Astrocyte (in vitro differentiated cells and primary cell): ENCODE data around the gene IGSF21. TPM values are rescaled to one million over a fixed set of nuclear protein-coding genes. Genes with fewer than 3 reads are reported as not detected.

Experiments
- DNase-seq: peaks from one replicate; pipeline ENCODE4 v3.0.0-alpha.2; 2010; ENCODE audit warnings: low read depth
- FAIRE-seq: peaks from 2 replicates; lab custom pipeline; 2011; peaks lifted over from hg19 to GRCh38; lab: Jason Lieb, UNC
- H2AFZ ChIP-seq: 2 replicates; pipeline ENCODE4 v1.6.0; 2012; ENCODE audit warnings: low read depth, low read length, inconsistent platforms
- H3K27ac ChIP-seq: 2 replicates; pipeline ENCODE4 v1.5.1; 2011; ENCODE audit warnings: low read depth, low read length, inconsistent platforms
- H3K27me3 ChIP-seq: 2 replicates; pipeline ENCODE4 v1.6.0; 2011; ENCODE audit warnings: low read length, inconsistent platforms; ENCODE audit not compliant: insufficient read depth
- H3K36me3 ChIP-seq: 2 replicates; pipeline ENCODE4 v1.5.1; 2011; ENCODE audit warnings: low read length, inconsistent platforms; ENCODE audit not compliant: insufficient read depth
- H3K4me1 ChIP-seq: 2 replicates; pipeline ENCODE4 v1.5.1; 2011; ENCODE audit warnings: low read length, inconsistent platforms; ENCODE audit not compliant: insufficient read depth
- H3K4me2 ChIP-seq: 2 replicates; pipeline ENCODE4 v1.6.0; 2012; ENCODE audit warnings: low read length, inconsistent platforms
- H3K4me3 ChIP-seq: 2 replicates; pipeline ENCODE4 v1.5.1; 2011; ENCODE audit warnings: low read depth, mild to moderate bottlenecking, low read length, inconsistent platforms; ENCODE audit not compliant: insufficient read depth
- H3K79me2 ChIP-seq: 2 replicates; pipeline ENCODE4 v1.6.0; 2012; ENCODE audit warnings: mild to moderate bottlenecking, low read length, inconsistent platforms; ENCODE audit not compliant: insufficient read depth
- H3K9ac ChIP-seq: 2 replicates; pipeline ENCODE4 v1.6.0; 2012; ENCODE audit warnings: mild to moderate bottlenecking, low read length, inconsistent platforms
- H3K9me3 ChIP-seq: 2 replicates; pipeline ENCODE4 v1.5.1; 2012; ENCODE audit warnings: low read depth, mild to moderate bottlenecking, low read length, inconsistent platforms; ENCODE audit not compliant: insufficient read depth
- H4K20me1 ChIP-seq: 2 replicates; pipeline ENCODE4 v1.6.0; 2012; ENCODE audit warnings: low read length, inconsistent platforms; ENCODE audit not compliant: insufficient read depth
- H3K27ac Mint-ChIP-seq: one replicate; pipeline ENCODE4 v1.8.0; 2021; ENCODE audit warnings: mild to moderate bottlenecking, mixed read lengths; ENCODE audit not compliant: unreplicated experiment
- H3K27me3 Mint-ChIP-seq: one replicate; pipeline ENCODE4 v1.8.0; 2021; ENCODE audit warnings: low read depth, mixed read lengths; ENCODE audit not compliant: unreplicated experiment
- H3K36me3 Mint-ChIP-seq: one replicate; pipeline ENCODE4 v1.8.0; 2021; ENCODE audit warnings: low read depth, mixed read lengths; ENCODE audit not compliant: unreplicated experiment
- H3K4me1 Mint-ChIP-seq: one replicate; pipeline ENCODE4 v1.8.0; 2021; ENCODE audit warnings: low read depth, mixed read lengths; ENCODE audit not compliant: unreplicated experiment
- H3K4me3 Mint-ChIP-seq: one replicate; pipeline ENCODE4 v1.8.0; 2021; ENCODE audit warnings: mild to moderate bottlenecking, moderate library complexity, mixed read lengths; ENCODE audit not compliant: unreplicated experiment
- H3K9me3 Mint-ChIP-seq: one replicate; pipeline ENCODE4 v1.8.0; 2021; ENCODE audit warnings: mild to moderate bottlenecking, mixed read lengths; ENCODE audit not compliant: unreplicated experiment
- EZH2 ChIP-seq: IDR thresholded peaks from 2 replicates; pipeline ENCODE4 v1.6.1; 2012; ENCODE audit warnings: mild to moderate bottlenecking, low read length, inconsistent platforms; ENCODE audit not compliant: insufficient read depth
- total RNA-seq: library from RNA; stranded (reverse); gene quantifications from 2 replicates; pipeline ENCODE4 v1.2.1, GENCODE V29; 2021
- TF ChIP-seq, protein P1 (sequence below): IDR thresholded peaks from 2 replicates; pipeline ENCODE4 v1.5.1; 2011; ENCODE audit warnings: low read depth, mild to moderate bottlenecking, inconsistent platforms, low read length, moderate library complexity; ENCODE audit not compliant: insufficient read depth

Gene IGSF21
- total RNA-seq, 1 donor from 2014 or later, result not detected

- no peak overlapping the region for H2AFZ ChIP-seq
- DNase-seq, result no peak
- Mint-ChIP-seq H3K4me1 (no peaks in the 10 kb centered on the region), H3K27ac (no peak overlapping the region), H3K27me3 (peaks cover 46% of the 10 kb centered on the region), H3K9me3 (peaks cover 1% of the 10 kb centered on the region), H3K4me3 (no peak overlapping the region), H3K36me3 (no peaks in the 10 kb centered on the region)
- H3K79me2 ChIP-seq, result no peaks in the 10 kb centered on the region
- no peaks in the 10 kb centered on the region for H3K27me3 ChIP-seq
- no peak for FAIRE-seq
- no peaks in the 10 kb centered on the region for H3K9me3 ChIP-seq
- TF ChIP-seq, protein P1, sequence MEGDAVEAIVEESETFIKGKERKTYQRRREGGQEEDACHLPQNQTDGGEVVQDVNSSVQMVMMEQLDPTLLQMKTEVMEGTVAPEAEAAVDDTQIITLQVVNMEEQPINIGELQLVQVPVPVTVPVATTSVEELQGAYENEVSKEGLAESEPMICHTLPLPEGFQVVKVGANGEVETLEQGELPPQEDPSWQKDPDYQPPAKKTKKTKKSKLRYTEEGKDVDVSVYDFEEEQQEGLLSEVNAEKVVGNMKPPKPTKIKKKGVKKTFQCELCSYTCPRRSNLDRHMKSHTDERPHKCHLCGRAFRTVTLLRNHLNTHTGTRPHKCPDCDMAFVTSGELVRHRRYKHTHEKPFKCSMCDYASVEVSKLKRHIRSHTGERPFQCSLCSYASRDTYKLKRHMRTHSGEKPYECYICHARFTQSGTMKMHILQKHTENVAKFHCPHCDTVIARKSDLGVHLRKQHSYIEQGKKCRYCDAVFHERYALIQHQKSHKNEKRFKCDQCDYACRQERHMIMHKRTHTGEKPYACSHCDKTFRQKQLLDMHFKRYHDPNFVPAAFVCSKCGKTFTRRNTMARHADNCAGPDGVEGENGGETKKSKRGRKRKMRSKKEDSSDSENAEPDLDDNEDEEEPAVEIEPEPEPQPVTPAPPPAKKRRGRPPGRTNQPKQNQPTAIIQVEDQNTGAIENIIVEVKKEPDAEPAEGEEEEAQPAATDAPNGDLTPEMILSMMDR, result no peak
- TF ChIP-seq EZH2, result no peak
- H3K36me3 ChIP-seq, result no peaks in the 10 kb centered on the region
- H3K27ac ChIP-seq, result no peak overlapping the region
- no peaks in the 10 kb centered on the region for H3K4me1 ChIP-seq
- no peaks in the 10 kb centered on the region for H4K20me1 ChIP-seq
- no peak overlapping the region for H3K4me2 ChIP-seq
- no peak overlapping the region for H3K9ac ChIP-seq
- no peak overlapping the region for H3K4me3 ChIP-seq
Observed at GRCh38 chr1:18340158-18340764, 232.7 kb downstream of the IGSF21 start.

GRCh38 chr1:18340787-18341186, 233.2 kb downstream of the IGSF21 start:
- Histone ChIP-seq H3K9ac (no peak overlapping the region), H4K20me1 (no peaks in the 10 kb centered on the region), H3K4me1 (no peaks in the 10 kb centered on the region), H3K4me3 (no peak overlapping the region), H3K27ac (no peak overlapping the region), H2AFZ (no peak overlapping the region), H3K36me3 (no peaks in the 10 kb centered on the region), H3K79me2 (no peaks in the 10 kb centered on the region), H3K4me2 (no peak overlapping the region), H3K27me3 (no peaks in the 10 kb centered on the region), H3K9me3 (no peaks in the 10 kb centered on the region)
- Mint-ChIP-seq H3K27me3 (peaks cover 46% of the 10 kb centered on the region), H3K4me1 (no peaks in the 10 kb centered on the region), H3K4me3 (no peak overlapping the region), H3K27ac (no peak overlapping the region), H3K36me3 (no peaks in the 10 kb centered on the region), H3K9me3 (peaks cover 1% of the 10 kb centered on the region)
- DNase-seq, result no peak
- TF ChIP-seq EZH2, result no peak
- TF ChIP-seq, protein P1, result no peak
- FAIRE-seq, result no peak

DNA sequence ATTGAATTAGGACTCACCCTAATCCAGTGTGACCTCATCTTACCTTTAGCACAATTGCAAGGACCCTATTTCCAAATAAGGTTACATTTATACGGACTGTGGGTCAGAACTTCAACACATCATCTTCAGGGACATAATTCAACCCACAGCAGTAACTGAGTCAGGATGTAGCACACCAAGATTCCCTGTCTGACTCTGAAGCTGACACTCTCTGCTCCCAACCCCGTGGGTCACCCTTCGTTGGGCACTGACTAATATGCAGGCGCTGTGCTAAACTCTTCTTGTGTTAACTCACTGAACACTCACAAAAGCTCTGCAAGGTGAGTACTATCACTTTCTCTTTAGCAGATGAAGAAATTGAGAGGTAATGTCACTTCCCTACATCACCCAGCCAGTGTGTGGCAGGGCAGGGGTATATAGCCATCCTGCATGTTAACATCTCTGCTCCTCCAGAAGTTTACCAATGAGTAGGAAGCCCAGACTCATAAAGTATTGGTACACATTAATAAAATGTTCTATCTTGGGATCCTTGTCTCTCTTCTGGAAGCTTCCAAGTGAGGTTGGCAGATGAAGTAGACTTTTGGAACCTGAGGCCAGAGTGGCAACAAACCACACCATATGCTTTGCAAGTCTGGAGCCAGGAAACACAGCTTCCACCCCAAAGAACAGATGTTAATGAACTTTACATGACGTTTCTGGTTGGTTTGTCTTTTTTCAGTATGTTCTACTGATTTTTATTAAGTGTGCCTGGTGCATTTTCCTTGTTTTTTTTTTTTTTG, 233.9 kb downstream of the IGSF21 start:
- H3K27me3 Mint-ChIP-seq, result peaks cover 46% of the 10 kb centered on the region

More for the DNA sequence above, 233.9 kb downstream of the IGSF21 start:
- Mint-ChIP-seq H3K36me3 (no peaks in the 10 kb centered on the region), H3K9me3 (peaks cover 1% of the 10 kb centered on the region), H3K4me3 (no peak overlapping the region), H3K4me1 (no peaks in the 10 kb centered on the region), H3K27ac (no peak overlapping the region)
- H2AFZ ChIP-seq, result no peak overlapping the region
- H3K4me1 ChIP-seq, result no peaks in the 10 kb centered on the region
- H4K20me1 ChIP-seq, result no peaks in the 10 kb centered on the region
- no peak overlapping the region for H3K4me2 ChIP-seq
- H3K36me3 ChIP-seq, result no peaks in the 10 kb centered on the region
- H3K27ac ChIP-seq, result no peak overlapping the region
- no peaks in the 10 kb centered on the region for H3K9me3 ChIP-seq
- no peaks in the 10 kb centered on the region for H3K79me2 ChIP-seq
- TF ChIP-seq, protein P1, result no peak
- TF ChIP-seq EZH2, result no peak
- no peaks in the 10 kb centered on the region for H3K27me3 ChIP-seq
- FAIRE-seq (no peak), DNase-seq (no peak)
- H3K4me3 ChIP-seq, result no peak overlapping the region
- no peak overlapping the region for H3K9ac ChIP-seq
